ENCODE data around the gene PSRC1.

PSRC1 gene

GRCh38 chr1:109261578-109261977 is 21.4 kb downstream of the PSRC1 start:
- H3K4me3 ChIP-seq (ENCODE audit: low read depth, low read length): no peak overlapping the region
- no peak for DNase-seq (ENCODE audit: low read depth)
- TF ChIP-seq, protein P1, sequence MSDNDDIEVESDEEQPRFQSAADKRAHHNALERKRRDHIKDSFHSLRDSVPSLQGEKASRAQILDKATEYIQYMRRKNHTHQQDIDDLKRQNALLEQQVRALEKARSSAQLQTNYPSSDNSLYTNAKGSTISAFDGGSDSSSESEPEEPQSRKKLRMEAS (IDR thresholded peaks at IDR 0.05; ENCODE audit: low read depth, low read length): no peak
- TF ChIP-seq POLR2A (IDR thresholded peaks at IDR 0.05; ENCODE audit: extremely low read depth, insufficient read length) (no peak), MYC (IDR thresholded peaks at IDR 0.05; ENCODE audit: low read depth, low read length) (no peak), CTCF (IDR thresholded peaks at IDR 0.05; ENCODE audit: low read depth, low read length) (no peak)

- no peak for DNase-seq (ENCODE audit: low read depth)
- no peak overlapping the region for H3K4me3 ChIP-seq (ENCODE audit: low read depth, low read length)
- TF ChIP-seq POLR2A (IDR thresholded peaks at IDR 0.05; ENCODE audit: extremely low read depth, insufficient read length) (no peak), MYC (IDR thresholded peaks at IDR 0.05; ENCODE audit: low read depth, low read length) (no peak), CTCF (IDR thresholded peaks at IDR 0.05; ENCODE audit: low read depth, low read length) (no peak)
- TF ChIP-seq, protein P1 (IDR thresholded peaks at IDR 0.05; ENCODE audit: low read depth, low read length): no peak
These were observed 21.9 kb downstream of the PSRC1 start for GRCh38 chr1:109261006-109261405.

GRCh38 chr1:109259674-109260557 is 23.0 kb downstream of the PSRC1 start:
- DNase-seq (ENCODE audit: low read depth): no peak

DNA sequence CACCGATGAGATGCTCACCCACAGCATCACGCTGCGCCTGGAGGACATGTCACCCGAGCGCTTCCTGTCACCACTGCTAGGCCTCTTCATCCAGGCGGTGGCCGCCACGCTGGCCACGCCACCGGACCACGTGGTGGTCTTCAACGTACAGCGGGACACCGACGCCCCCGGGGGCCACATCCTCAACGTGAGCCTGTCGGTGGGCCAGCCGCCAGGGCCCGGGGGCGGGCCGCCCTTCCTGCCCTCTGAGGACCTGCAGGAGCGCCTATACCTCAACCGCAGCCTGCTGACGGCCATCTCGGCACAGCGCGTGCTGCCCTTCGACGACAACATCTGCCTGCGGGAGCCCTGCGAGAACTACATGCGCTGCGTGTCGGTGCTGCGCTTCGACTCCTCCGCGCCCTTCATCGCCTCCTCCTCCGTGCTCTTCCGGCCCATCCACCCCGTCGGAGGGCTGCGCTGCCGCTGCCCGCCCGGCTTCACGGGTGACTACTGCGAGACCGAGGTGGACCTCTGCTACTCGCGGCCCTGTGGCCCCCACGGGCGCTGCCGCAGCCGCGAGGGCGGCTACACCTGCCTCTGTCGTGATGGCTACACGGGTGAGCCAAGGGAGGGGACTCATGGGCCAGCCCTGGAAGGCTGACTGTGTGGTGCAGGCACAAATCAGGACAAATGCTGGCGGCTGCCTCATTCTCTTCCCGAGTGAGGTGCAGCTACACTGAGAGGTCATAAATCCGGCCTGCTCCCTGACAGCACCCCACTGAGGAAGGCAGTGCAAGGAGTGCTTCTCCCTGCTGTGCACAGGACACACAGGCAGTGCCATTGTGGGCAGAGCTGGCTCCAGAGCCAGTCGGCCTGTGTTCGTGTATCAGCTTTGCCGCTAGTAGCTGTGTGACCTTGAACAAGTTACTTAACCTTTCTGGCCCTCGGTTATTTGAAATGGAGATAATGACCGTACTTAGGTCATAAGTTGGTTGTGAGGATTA is 24.2 kb downstream of the PSRC1 start:
- DNase-seq (ENCODE audit: low read depth): no peak
- no peak overlapping the region for H3K4me3 ChIP-seq (ENCODE audit: low read depth, low read length)
- no peak for TF ChIP-seq MYC (IDR thresholded peaks at IDR 0.05; ENCODE audit: low read depth, low read length)
- no peak for TF ChIP-seq POLR2A (IDR thresholded peaks at IDR 0.05; ENCODE audit: extremely low read depth, insufficient read length)
- TF ChIP-seq, protein P1 (IDR thresholded peaks at IDR 0.05; ENCODE audit: low read depth, low read length): no peak
- TF ChIP-seq CTCF (IDR thresholded peaks at IDR 0.05; ENCODE audit: low read depth, low read length): no peak

More at GRCh38 chr1:109259674-109260557, 23.0 kb downstream of the PSRC1 start:
- no peak for TF ChIP-seq CTCF (IDR thresholded peaks at IDR 0.05; ENCODE audit: low read depth, low read length)
- TF ChIP-seq MYC (IDR thresholded peaks at IDR 0.05; ENCODE audit: low read depth, low read length): no peak
- TF ChIP-seq, protein P1 (IDR thresholded peaks at IDR 0.05; ENCODE audit: low read depth, low read length): no peak
- TF ChIP-seq POLR2A (IDR thresholded peaks at IDR 0.05; ENCODE audit: extremely low read depth, insufficient read length): no peak
- no peak overlapping the region for H3K4me3 ChIP-seq (ENCODE audit: low read depth, low read length)

GRCh38 chr1:109257682-109258421 is 25.1 kb downstream of the PSRC1 start:
- DNase-seq (ENCODE audit: low read depth): no peak
- TF ChIP-seq CTCF (IDR thresholded peaks at IDR 0.05; ENCODE audit: low read depth, low read length) (no peak), MYC (IDR thresholded peaks at IDR 0.05; ENCODE audit: low read depth, low read length) (no peak), POLR2A (IDR thresholded peaks at IDR 0.05; ENCODE audit: extremely low read depth, insufficient read length) (no peak)
- TF ChIP-seq, protein P1 (IDR thresholded peaks at IDR 0.05; ENCODE audit: low read depth, low read length): no peak
- H3K4me3 ChIP-seq (ENCODE audit: low read depth, low read length): no peak overlapping the region

All from NB4 (cell line).